HG03039 (cell line): Measurements from ENCODE around the gene ZBTB7B.

Experiments used
- ATAC-seq: cut with Tn5 transposase; IDR thresholded peaks from one replicate; pipeline ENCODE4 v1.9.1; 2021; ENCODE audit warnings: mild to moderate bottlenecking, moderate library complexity; ENCODE audit not compliant: unreplicated experiment

The ZBTB7B gene

GRCh38 chr1:155001675-155002463 lies 733 bp upstream of the ZBTB7B start:
- ATAC-seq = peak; percentile 54

- ATAC-seq = no peak
These were observed 694 bp downstream of the ZBTB7B start for GRCh38 chr1:155003227-155003765.

- no peak for ATAC-seq
These were observed 1.3 kb downstream of the ZBTB7B start for GRCh38 chr1:155003766-155004351.

GRCh38 chr1:155004352-155005075 lies 1.9 kb downstream of the ZBTB7B start:
- ATAC-seq = no peak

GRCh38 chr1:155005076-155006011 lies 2.7 kb downstream of the ZBTB7B start:
- ATAC-seq = no peak

GRCh38 chr1:155006601-155007101 lies 4.0 kb downstream of the ZBTB7B start:
- no peak for ATAC-seq

- ATAC-seq = no peak
These were observed 4.7 kb downstream of the ZBTB7B start for GRCh38 chr1:155007251-155007828.

GRCh38 chr1:155008015-155008941 lies 5.7 kb downstream of the ZBTB7B start:
- no peak for ATAC-seq

GRCh38 chr1:155009221-155009711 lies 6.7 kb downstream of the ZBTB7B start:
- ATAC-seq = no peak

- no peak for ATAC-seq
These were observed 7.1 kb downstream of the ZBTB7B start for GRCh38 chr1:155009742-155010141.

- no peak for ATAC-seq
These were observed 7.8 kb downstream of the ZBTB7B start for GRCh38 chr1:155010211-155010918.

GRCh38 chr1:155011004-155011416 lies 8.4 kb downstream of the ZBTB7B start:
- no peak for ATAC-seq

- ATAC-seq = no peak
These were observed 8.9 kb downstream of the ZBTB7B start for GRCh38 chr1:155011437-155012025.

- no peak for ATAC-seq
These were observed 9.5 kb downstream of the ZBTB7B start for GRCh38 chr1:155012026-155012546.

- ATAC-seq = no peak
These were observed 10.4 kb downstream of the ZBTB7B start for GRCh38 chr1:155012776-155013602.

GRCh38 chr1:155013632-155014031 lies 11.0 kb downstream of the ZBTB7B start:
- ATAC-seq = no peak
